Suppressor macrophage (primary cell): ENCODE data around the gene PRPF31.
A peak's percentile ranks its signal among the peaks of the same experiment; 100 is the strongest.

Source experiments
- DNase-seq, 4 experiments: peaks; one replicate each; pipeline ENCODE4 v3.0.0-alpha.2; 2020 to 2022

PRPF31 gene

GRCh38 chr19:54142166-54142780 is 26.7 kb downstream of the PRPF31 start:
- no peak for DNase-seq

GRCh38 chr19:54145541-54146158 is 30.1 kb downstream of the PRPF31 start:
- no peak for DNase-seq

DNA sequence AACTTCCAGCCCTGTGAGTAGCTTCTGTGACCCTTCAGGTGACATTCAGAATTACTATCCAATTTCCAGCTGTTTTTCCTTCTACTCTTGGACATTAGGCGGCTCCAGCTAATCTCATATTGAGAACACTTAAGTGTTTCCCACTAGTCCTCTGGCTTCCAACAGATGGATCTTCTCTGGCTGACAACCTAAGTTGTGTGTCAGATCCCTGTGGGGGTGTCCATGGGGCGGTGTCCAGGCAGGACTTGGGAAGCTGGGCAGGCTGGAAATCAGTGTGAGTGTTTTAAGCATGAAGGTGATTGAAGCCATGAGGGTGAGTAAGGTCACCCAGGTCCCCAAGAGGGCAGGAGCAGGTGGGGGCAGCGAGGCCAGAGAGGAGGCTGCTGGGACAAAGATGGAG is 32.1 kb downstream of the PRPF31 start:
- no peak for DNase-seq

DNA sequence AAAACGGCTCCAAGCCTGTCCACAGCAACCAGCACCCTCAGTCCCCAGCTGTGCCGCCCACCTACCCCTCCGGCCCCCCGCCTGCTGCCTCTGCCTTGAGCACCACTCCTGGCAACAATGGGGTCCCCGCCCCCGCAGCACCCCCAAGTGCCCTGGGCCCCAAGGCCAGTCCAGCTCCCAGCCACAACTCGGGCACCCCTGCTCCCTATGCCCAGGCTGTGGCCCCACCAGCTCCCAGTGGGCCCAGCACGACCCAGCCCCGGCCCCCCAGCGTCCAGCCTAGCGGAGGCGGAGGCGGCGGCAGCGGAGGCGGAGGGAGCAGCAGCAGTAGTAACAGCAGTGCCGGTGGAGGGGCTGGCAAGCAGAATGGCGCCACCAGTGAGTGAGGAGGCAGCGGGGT is 32.6 kb downstream of the PRPF31 start:
- no peak for DNase-seq

DNA sequence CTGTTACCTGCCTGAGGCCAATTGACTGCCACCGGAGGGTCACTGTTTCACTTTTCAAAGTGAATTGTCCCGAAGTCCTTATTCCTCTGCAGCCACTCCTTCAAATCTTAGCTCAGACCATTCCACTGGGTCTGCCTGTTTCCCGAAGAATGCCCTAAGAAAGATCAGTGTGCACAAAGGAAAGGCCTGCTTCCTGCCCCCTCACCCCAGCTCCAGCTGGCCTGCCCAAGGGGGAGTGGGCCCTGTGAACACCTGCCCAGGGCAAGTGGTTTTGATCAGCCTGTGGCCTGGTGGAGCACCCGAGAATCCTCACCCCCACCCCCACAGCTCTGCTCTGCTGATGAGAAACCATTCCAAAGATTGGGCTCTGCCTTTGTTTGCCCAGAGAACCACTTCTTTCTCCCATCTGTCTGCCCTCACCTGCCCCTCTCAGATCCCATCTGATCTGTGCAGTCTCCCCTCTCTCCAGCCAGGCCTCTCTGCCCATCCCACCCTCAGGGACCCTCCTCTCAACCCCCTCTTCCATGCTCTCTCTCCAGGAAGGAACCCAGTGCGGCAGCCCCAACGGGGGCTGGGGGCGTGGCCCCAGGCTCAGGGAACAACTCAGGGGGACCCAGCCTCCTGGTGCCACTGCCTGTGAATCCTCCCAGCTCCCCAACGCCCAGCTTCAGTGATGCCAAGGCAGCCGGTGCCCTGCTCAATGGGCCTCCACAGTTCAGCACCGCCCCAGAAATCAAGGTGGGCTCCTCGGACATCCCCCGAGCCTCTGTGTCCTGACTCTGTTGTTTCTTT is 33.7 kb downstream of the PRPF31 start:
- no peak for DNase-seq

DNA sequence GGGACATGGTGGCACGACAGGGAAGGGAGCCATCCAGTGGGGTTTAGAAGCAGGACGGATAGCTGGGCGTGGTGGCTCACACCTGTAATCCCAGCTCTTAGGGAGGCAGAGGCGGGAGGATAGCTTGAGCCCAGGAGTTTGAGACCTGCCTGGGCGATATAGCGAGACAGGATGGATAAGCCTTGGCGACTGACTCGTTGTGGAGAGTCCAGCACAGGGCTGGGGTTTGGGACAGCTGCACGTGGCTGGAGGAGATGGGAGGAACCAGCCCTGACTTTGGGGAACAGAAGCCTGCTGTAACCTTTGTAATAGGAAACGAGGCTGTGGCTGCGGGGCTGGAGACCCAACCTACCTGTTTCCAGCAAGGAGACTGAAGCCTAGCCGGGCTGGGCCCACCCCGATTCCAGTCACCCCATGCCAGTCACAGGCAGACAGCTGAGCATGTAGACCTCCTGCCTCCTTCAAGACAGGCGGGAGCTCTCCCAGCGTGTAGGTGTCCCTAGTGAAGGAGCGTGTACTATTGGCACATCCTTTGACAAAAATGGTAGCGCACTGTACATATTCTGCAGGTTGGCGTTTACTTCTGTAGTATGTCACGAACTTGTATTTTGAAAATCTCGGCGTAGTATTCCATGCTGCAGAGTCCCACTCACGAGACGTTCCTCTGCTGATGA is 35.9 kb downstream of the PRPF31 start:
- DNase-seq = no peak

- no peak for DNase-seq
Observed at GRCh38 chr19:54152267-54152666, 36.7 kb downstream of the PRPF31 start.

- DNase-seq = no peak
Observed at GRCh38 chr19:54152878-54153524, 37.4 kb downstream of the PRPF31 start.

- no peak for DNase-seq
Observed at GRCh38 chr19:54153731-54154326, 38.3 kb downstream of the PRPF31 start.

DNA sequence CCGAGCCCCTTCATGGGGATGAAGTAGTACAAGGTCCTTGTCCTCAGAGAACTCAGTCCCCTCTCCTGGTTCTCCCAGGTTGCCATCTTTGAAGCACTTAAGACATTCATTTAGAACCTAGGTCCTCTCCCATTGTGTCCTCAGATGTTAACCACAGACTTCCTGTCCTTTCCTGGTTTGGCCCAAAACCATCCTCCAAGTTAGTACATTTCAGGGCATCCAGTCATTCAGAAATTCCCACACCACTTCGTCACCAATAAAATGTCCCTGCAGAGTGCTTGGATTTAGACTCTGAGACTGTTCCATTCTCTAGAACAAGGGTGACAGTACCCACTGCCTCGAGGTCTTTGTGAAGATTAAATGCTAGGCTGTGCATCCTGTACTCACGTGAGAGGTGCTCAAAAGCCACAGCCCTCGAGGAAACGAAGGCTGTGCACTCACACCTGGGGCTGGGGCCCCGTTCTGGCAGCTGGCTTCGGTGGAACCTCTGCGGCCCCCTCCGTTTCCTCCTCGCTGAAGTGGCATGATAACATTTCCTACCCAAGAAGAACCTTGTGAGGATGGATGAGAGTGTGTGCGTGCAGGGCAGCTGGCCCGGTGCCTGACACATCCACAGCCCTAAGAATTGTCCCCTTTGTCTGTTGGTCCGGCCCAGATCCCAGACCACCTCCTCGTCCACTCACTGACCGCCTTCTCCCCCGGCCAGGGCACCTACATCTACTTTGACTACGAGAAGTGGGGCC is 39.2 kb downstream of the PRPF31 start:
- DNase-seq = no peak

- DNase-seq = no peak
Observed at GRCh38 chr19:54155694-54156093, 40.1 kb downstream of the PRPF31 start.

DNA sequence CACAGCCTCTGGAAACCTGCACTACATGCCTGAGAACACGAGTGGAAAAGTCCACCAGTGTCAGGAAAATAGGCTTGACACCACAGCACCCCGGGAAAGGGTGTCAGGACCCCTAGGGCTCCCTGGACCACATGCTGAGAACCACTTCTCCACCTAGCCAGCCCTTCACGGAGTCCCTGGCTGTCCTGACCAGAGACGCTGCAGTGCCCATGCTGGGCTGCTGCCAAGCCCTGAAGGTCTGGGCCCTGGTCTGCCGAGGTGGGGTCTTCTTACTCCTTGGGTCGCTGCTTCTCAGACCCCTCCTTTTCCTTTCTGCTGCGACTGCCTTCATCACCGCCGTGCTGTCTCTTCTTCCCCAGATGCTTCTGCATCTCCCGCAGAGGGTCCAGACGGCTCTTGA is 40.9 kb downstream of the PRPF31 start:
- no peak for DNase-seq

DNA sequence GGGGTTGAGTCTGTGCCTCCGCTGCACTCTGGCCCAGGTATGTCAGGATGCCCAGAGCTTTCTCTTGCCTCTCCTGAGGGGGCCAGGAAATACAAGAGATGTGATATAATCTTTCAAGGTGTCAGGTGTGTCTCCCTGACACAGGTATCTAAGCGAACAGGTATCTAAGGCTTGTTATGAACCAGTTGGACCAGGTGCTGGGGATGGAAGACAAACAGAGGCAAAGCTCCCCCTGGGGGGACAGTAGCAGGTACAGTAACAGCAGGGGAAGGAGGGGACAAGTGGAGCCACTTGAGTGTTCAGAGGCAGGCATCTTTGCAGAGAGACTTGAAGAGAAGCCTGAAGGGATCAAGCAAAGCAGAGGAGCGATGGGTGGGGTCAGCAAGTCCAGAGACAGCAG is 41.4 kb downstream of the PRPF31 start:
- no peak for DNase-seq

DNA sequence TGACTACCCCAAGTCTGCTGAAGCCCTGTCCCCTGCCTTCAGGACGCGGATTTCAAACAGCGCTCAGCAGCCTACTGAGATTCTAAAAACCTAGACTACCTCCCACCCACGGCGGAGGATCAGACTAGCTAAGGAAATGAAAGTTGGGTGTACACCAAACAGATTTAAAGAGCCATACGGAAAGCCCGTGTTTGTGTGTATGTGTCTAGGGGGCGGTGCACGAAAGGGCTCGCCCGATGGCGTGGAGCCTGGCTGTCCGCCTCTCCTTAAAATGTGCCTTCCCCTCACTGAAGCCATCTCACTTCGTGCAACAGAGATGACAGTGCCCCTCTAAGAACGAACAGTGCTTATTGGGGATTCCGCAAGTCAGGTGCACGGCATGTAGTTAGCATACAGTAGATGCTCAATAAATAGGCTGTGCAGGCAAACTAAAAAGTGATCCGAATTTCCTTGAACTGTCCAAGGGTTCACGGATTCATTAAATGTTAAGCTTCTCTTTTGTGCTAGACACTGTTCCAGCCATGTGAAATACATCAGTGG is 43.3 kb downstream of the PRPF31 start:
- peak; percentile 21 to 60 (median 45) for DNase-seq

- DNase-seq = peak; percentile 100
Observed at GRCh38 chr19:54159352-54160181, 44.0 kb downstream of the PRPF31 start, which contains the start of gene LENG1. Gene LENG1 (minus strand): TSS chr19:54159721. CDS start chr19:54159695, 26 bp downstream.

DNA sequence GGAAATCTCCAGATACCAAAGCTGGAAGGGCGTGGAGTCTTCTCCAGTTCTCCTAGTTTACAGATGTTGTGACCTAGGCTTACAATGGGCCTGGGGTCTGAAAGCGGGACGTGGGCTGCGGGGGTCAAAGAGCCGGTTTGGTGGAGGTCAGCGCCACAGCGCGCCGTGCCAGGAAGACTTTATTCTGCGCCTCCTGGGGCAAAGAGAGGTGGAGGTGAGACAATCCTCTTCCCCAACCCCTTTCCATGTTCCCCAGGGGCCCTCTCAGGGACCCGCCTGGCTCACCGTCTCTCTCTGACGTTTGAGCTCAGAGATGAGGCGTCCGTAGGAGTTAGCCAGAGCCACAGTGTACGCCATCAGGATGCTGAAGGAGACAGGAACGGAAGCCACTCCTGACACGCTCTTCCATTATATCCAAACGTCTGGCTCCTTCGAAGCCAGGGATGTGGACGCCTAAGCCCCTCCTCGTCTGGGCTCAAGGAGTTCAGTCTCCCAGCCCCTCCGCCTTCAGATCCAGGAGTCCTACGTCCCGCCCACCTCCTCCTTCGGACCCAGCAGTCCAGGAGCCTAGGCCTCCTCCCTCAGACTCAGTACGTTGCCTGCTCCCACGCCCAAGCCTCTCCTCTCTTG is 44.7 kb downstream of the PRPF31 start:
- DNase-seq = peak in 3 of 4 experiments; percentile 29 to 39 (median 31)

- DNase-seq = no peak
Observed at GRCh38 chr19:54160854-54161253, 45.3 kb downstream of the PRPF31 start.

GRCh38 chr19:54162241-54162805 is 46.8 kb downstream of the PRPF31 start:
- DNase-seq = peak; percentile 91 to 97 (median 94)

DNA sequence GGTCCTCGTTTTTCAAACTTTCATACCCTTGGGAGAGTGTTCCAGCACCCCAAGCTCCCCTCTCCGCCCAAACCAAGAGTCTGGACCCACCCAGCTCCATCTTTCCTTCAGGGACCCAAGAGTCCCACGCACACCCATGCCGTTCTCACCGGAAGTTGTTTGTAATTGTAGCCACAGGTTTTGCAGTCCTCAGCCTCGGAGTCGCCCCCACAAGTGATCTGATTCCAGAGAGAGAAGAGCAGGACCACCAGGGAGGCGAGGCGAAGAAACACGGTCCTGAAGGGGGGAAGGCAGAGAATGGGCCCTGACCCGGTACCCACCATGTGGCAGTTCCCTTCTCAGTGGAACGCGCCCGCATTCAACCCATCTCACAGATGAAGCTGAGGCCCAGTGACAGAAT is 47.3 kb downstream of the PRPF31 start:
- DNase-seq = no peak
